Uterus (tissue), 2 donors: ENCODE measurements around the gene MKS1.

Experiments used
- POLR2A ChIP-seq, 2 donors: fragments of 450-650 bp; IDR thresholded peaks; one replicate each; pipeline ENCODE4 v1.6.1; 2016; ENCODE audit warnings: antibody characterized with exemption in 2 of 2, mild to moderate bottlenecking in 1 of 2, moderate library complexity in 1 of 2
- TF ChIP-seq, protein P1 (sequence below), 4 experiments: fragments of 200-600 bp in 2 of 4; fragments of 450-650 bp in 2 of 4; sonication (generic) in 2 of 4; IDR thresholded peaks; one replicate each; pipeline ENCODE4 v1.5.1; 2016 to 2019; ENCODE audit warnings: antibody characterized with exemption in 4 of 4, mild to moderate bottlenecking in 2 of 4, moderate library complexity in 1 of 4

DNA sequence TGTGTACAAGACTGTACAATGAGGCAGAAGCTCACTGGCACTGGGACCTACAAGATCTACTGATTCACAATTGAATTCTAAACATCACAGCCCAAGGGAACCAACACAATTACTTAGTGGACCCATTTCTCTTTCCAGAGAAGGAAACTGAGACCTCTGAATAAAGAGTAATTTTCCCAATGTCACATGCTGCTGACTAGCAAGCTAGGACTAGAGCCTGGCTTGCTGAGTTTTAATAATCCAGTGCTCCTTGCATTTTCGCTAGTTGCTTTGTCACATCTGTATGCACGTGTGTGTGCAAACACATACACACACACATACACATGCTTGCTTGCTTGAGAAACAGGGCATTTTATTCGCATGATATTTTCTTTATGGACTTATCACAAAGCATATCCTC is 15.5 kb upstream of the MKS1 start:
- no peak for TF ChIP-seq POLR2A (IDR thresholded peaks at IDR 0.05)
- TF ChIP-seq, protein P1, sequence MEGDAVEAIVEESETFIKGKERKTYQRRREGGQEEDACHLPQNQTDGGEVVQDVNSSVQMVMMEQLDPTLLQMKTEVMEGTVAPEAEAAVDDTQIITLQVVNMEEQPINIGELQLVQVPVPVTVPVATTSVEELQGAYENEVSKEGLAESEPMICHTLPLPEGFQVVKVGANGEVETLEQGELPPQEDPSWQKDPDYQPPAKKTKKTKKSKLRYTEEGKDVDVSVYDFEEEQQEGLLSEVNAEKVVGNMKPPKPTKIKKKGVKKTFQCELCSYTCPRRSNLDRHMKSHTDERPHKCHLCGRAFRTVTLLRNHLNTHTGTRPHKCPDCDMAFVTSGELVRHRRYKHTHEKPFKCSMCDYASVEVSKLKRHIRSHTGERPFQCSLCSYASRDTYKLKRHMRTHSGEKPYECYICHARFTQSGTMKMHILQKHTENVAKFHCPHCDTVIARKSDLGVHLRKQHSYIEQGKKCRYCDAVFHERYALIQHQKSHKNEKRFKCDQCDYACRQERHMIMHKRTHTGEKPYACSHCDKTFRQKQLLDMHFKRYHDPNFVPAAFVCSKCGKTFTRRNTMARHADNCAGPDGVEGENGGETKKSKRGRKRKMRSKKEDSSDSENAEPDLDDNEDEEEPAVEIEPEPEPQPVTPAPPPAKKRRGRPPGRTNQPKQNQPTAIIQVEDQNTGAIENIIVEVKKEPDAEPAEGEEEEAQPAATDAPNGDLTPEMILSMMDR (IDR thresholded peaks at IDR 0.05): no peak
